ENCODE data around the gene WFIKKN1. TPM values are rescaled to one million over a fixed set of nuclear protein-coding genes. Genes with fewer than 3 reads are reported as not detected.
A peak's percentile ranks its signal among the peaks of the same experiment; 100 is the strongest.

Gene WFIKKN1
- total RNA-seq, 1 donor from 2014 or later, result 0.94 TPM

DNA sequence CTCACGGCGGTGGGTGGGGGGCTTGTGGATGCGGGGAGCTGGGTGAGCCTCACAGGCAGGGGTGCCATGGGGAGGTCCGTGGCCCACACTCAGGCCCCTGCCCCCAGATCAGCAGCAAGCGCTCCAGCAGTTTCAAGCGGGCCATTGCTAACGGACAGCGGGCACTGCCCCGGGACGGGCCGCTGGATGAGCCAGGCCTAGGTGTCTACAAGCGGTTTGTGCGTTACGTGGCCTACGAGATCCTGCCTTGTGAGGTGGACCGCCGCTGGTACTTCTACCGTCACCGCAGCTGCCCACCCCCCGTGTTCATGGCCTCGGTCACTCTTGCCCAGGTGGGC lies 45.7 kb downstream of the WFIKKN1 start:
- no peak overlapping the region for H3K4me3 Mint-ChIP-seq

DNA sequence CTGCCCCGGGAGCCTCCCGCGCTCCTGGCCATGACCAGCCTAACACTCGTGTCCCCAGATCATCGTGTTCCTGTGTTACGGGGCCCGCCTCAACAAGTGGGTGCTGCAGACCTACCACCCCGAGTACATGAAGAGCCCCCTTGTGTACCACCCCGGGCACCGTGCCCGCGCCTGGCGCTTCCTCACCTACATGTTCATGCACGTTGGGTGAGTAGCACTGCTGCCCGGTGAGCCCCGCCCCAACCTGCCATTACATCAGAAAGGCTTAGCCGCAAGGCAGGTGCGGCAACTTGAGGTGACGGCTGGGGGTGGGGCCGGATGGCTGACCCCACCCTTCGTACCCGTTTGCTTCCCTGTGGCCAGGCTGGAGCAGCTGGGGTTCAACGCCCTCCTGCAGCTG lies 46.1 kb downstream of the WFIKKN1 start:
- Mint-ChIP-seq H3K4me1 (peaks cover 15% of the 10 kb centered on the region), H3K4me3 (no peak overlapping the region), H3K9me3 (no peaks in the 10 kb centered on the region), H3K27me3 (ENCODE audit: low read depth) (peaks cover 10% of the 10 kb centered on the region), H3K36me3 (peaks cover 4% of the 10 kb centered on the region), H3K27ac (no peak overlapping the region)
- TF ChIP-seq, protein P1, sequence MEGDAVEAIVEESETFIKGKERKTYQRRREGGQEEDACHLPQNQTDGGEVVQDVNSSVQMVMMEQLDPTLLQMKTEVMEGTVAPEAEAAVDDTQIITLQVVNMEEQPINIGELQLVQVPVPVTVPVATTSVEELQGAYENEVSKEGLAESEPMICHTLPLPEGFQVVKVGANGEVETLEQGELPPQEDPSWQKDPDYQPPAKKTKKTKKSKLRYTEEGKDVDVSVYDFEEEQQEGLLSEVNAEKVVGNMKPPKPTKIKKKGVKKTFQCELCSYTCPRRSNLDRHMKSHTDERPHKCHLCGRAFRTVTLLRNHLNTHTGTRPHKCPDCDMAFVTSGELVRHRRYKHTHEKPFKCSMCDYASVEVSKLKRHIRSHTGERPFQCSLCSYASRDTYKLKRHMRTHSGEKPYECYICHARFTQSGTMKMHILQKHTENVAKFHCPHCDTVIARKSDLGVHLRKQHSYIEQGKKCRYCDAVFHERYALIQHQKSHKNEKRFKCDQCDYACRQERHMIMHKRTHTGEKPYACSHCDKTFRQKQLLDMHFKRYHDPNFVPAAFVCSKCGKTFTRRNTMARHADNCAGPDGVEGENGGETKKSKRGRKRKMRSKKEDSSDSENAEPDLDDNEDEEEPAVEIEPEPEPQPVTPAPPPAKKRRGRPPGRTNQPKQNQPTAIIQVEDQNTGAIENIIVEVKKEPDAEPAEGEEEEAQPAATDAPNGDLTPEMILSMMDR (IDR thresholded peaks at IDR 0.05; ENCODE audit: unreplicated experiment), result no peak
- DNase-seq (ENCODE audit: low spot score in 2 of 2, unreplicated experiment in 2 of 2), result no peak

More for the DNA sequence above, 45.7 kb downstream of the WFIKKN1 start:
- no peak for DNase-seq (ENCODE audit: low spot score in 2 of 2, unreplicated experiment in 2 of 2)
- Mint-ChIP-seq H3K27ac (no peak overlapping the region), H3K36me3 (no peaks in the 10 kb centered on the region), H3K4me1 (peaks cover 12% of the 10 kb centered on the region), H3K9me3 (no peaks in the 10 kb centered on the region), H3K27me3 (ENCODE audit: low read depth) (peaks cover 10% of the 10 kb centered on the region)
- TF ChIP-seq, protein P1 (IDR thresholded peaks at IDR 0.05; ENCODE audit: unreplicated experiment), result no peak

GRCh38 chr16:677316-678190 lies 46.8 kb downstream of the WFIKKN1 start:
- no peaks in the 10 kb centered on the region for H3K9me3 Mint-ChIP-seq

DNA sequence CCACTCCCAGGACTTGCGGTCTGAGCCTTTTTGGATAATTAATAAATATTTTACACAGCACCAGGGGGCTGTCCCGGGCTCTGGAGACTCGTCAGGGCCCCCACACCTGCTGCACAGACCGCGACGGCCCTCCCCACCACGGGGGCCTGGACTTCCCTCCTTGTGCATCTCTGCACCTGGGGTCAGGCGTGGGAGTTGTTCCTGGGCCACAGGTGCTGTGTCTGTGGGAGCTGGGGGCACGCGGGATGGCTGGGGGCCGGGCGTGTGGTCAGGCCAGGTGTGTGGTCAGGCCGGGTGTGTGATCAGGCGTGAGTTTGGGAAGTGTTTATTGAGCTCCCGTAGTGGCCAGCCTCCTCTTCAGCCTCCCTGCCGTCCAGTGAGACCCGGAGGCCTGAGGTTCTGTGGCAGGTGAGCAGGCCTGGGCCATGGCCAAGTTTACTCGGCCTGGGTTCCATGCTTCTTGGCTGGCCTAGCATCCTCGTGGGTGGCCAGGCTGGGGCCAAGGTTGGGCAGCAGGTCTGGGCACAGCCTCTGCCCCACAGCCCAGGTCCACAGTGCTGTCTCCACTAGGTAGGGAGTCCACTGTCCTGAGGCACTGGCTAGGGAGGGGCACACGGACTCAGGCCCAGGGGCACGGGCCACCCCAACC lies 47.5 kb downstream of the WFIKKN1 start:
- TF ChIP-seq, protein P1 (IDR thresholded peaks at IDR 0.05; ENCODE audit: unreplicated experiment), result no peak
- H3K4me3 Mint-ChIP-seq, result no peak overlapping the region
- peaks cover 9% of the 10 kb centered on the region for H3K36me3 Mint-ChIP-seq
- H3K27me3 Mint-ChIP-seq (ENCODE audit: low read depth), result peaks cover 10% of the 10 kb centered on the region
- H3K9me3 Mint-ChIP-seq, result no peaks in the 10 kb centered on the region
- H3K4me1 Mint-ChIP-seq, result peaks cover 19% of the 10 kb centered on the region
- no peak for DNase-seq (ENCODE audit: low spot score in 2 of 2, unreplicated experiment in 2 of 2)
- H3K27ac Mint-ChIP-seq, result no peak overlapping the region

More at GRCh38 chr16:677316-678190, 46.8 kb downstream of the WFIKKN1 start:
- H3K36me3 Mint-ChIP-seq, result peaks cover 8% of the 10 kb centered on the region
- peaks cover 17% of the 10 kb centered on the region for H3K4me1 Mint-ChIP-seq
- H3K27me3 Mint-ChIP-seq (ENCODE audit: low read depth), result peaks cover 10% of the 10 kb centered on the region
- TF ChIP-seq, protein P1 (IDR thresholded peaks at IDR 0.05; ENCODE audit: unreplicated experiment), result no peak
- H3K27ac Mint-ChIP-seq, result no peak overlapping the region
- H3K4me3 Mint-ChIP-seq, result no peak overlapping the region
- no peak for DNase-seq (ENCODE audit: low spot score in 2 of 2, unreplicated experiment in 2 of 2)

GRCh38 chr16:678858-679813 lies 48.4 kb downstream of the WFIKKN1 start:
- peak in 1 of 2 experiments; percentile 73 for DNase-seq (ENCODE audit: low spot score in 2 of 2, unreplicated experiment in 2 of 2)
- H3K27ac Mint-ChIP-seq, result peak overlapping the region; percentile 86
- TF ChIP-seq, protein P1 (IDR thresholded peaks at IDR 0.05; ENCODE audit: unreplicated experiment), result no peak

More at GRCh38 chr16:678858-679813, 48.4 kb downstream of the WFIKKN1 start:
- Mint-ChIP-seq H3K36me3 (peaks cover 9% of the 10 kb centered on the region), H3K27me3 (ENCODE audit: low read depth) (peaks cover 10% of the 10 kb centered on the region), H3K4me1 (peaks cover 19% of the 10 kb centered on the region), H3K4me3 (peak overlapping the region; percentile 69), H3K9me3 (no peaks in the 10 kb centered on the region)

All from mesothelial cell of epicardium (in vitro differentiated cells).